ENCODE measurements around the gene VSIG10L2.
"Not testable (repeated sequence)": the region's sequence is repeated elsewhere in the genome, so short reads cannot be mapped to it uniquely, and the experiment has no call there.

VSIG10L2 gene

GRCh38 chr11:125945797-125946520, at the start of gene VSIG10L2:
VSIG10L2 (plus strand) TSS chr11:125946044; CDS start chr11:125946056, 12 bp downstream.
- no peak for DNase-seq

GRCh38 chr11:125901872-125902271, 44.0 kb upstream of the VSIG10L2 start:
- no peak for DNase-seq

GRCh38 chr11:125902277-125902926, 43.4 kb upstream of the VSIG10L2 start:
- no peak for DNase-seq

- peak; percentile 93 for DNase-seq
These were observed 42.7 kb upstream of the VSIG10L2 start, which contains the start of gene PUS3 for GRCh38 chr11:125902927-125903710. PUS3 (minus strand) TSS chr11:125903206; CDS start chr11:125896284, 6,922 bp downstream.

GRCh38 chr11:125903711-125904659, 41.9 kb upstream of the VSIG10L2 start, which contains the start of gene DDX25:
DDX25 (plus strand) TSS chr11:125904508; CDS start chr11:125904518, 10 bp downstream.
- peak; percentile 35 for DNase-seq

GRCh38 chr11:125904678-125905077, 41.2 kb upstream of the VSIG10L2 start:
- DNase-seq = no peak

GRCh38 chr11:125910226-125910849, 35.5 kb upstream of the VSIG10L2 start:
- no peak for DNase-seq

- DNase-seq = not testable (repeated sequence)
These were observed 31.2 kb upstream of the VSIG10L2 start for GRCh38 chr11:125914601-125915000.

GRCh38 chr11:125916683-125917347, 29.0 kb upstream of the VSIG10L2 start:
- no peak for DNase-seq

- DNase-seq = no peak
These were observed 27.6 kb upstream of the VSIG10L2 start for GRCh38 chr11:125918140-125918840.

- no peak for DNase-seq
These were observed 24.8 kb upstream of the VSIG10L2 start for GRCh38 chr11:125921042-125921441.

- DNase-seq = no peak
These were observed 23.7 kb upstream of the VSIG10L2 start for GRCh38 chr11:125922156-125922555.

GRCh38 chr11:125923012-125923579, 22.7 kb upstream of the VSIG10L2 start:
- DNase-seq = peak; percentile 72

GRCh38 chr11:125923633-125924032, 22.2 kb upstream of the VSIG10L2 start:
- DNase-seq = no peak

- DNase-seq = no peak
These were observed 21.3 kb upstream of the VSIG10L2 start for GRCh38 chr11:125924384-125925007.

- no peak for DNase-seq
These were observed 20.6 kb upstream of the VSIG10L2 start for GRCh38 chr11:125925247-125925740.

- no peak for DNase-seq
These were observed 20.0 kb upstream of the VSIG10L2 start for GRCh38 chr11:125925804-125926203.

GRCh38 chr11:125926682-125927081, 19.2 kb upstream of the VSIG10L2 start:
- no peak for DNase-seq

- no peak for DNase-seq
These were observed 16.3 kb upstream of the VSIG10L2 start for GRCh38 chr11:125929445-125930075.

All from NCI-H345 (cell line).